ENCODE data around the gene CAMTA1. TPM values are rescaled to one million over a fixed set of nuclear protein-coding genes. Genes with fewer than 3 reads are reported as not detected.

CAMTA1 gene
- total and polyA plus RNA-seq, 4 donors = 48.1 to 140 (median 52.3) TPM

DNA sequence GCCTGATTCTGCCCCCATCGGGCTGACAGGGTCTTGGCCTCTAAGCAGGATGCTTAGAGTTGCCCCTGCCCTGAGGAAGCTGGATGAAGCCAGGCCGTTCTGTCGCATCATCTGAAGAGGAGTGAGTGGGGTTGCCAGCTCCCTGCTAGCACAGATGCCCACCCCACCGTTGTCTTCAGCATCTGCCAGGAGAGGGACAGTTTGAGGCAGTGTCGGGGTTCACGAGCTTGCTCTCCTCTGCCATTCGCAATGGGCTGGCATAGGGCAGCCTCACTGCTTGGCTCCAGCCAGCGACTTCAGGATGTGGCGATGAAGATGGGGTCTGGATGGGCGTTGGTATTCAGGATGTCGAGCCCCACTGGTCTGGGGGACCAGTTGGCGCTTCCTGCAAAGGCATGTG is 840.1 kb downstream of the CAMTA1 start:
- Histone ChIP-seq H3K4me1 (ENCODE audit: control insufficient read depth in 5 of 5, insufficient read depth in 5 of 5, low read length in 5 of 5) (peaks cover 0 to 3% (median 2%) of the 10 kb centered on the region in 5 donors), H3K9ac (ENCODE audit: insufficient read depth in 1 of 2, low read length in 2 of 2) (no peak overlapping the region)
- WGBS, 2 donors = 84 to 89% methylated on average over 12 of the region's 12 CpGs

DNA sequence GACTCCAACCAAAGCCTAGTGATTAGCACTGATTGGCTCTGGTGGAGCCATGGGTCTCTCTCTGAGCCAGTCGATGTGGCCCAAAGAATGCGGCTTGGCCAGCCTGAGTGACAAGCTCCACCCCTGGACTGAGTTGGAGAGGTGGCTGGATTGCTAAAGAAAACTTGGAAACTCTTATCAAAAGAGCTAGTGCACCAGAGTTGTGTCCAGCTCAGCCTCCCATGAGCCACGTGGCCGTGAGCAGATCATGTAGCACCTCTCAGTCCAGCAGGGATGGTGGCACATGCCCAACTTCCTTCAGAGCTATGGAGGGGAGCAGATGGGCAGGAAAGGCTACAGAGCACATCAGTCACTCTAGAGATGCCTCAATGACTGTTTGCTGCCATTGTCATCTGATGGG is 843.0 kb downstream of the CAMTA1 start:
- Histone ChIP-seq H3K27ac (ENCODE audit: low read depth in 1 of 2, low read length in 1 of 2) (no peak overlapping the region), H3K27me3 (ENCODE audit: control insufficient read depth in 3 of 3, insufficient read depth in 3 of 3, low read length in 2 of 3) (peaks cover 0 to 6% (median 0%) of the 10 kb centered on the region in 3 donors), H3K36me3 (ENCODE audit: control insufficient read depth in 4 of 4, insufficient read depth in 4 of 4, low read length in 4 of 4) (no peaks in the 10 kb centered on the region), H3K9me3 (ENCODE audit: control insufficient read depth in 4 of 4, insufficient read depth in 3 of 4, low read length in 3 of 4) (no peaks in the 10 kb centered on the region), H3K4me3 (no peak overlapping the region), H3K9ac (ENCODE audit: insufficient read depth in 1 of 2, low read length in 2 of 2) (no peak overlapping the region), H3K4me1 (ENCODE audit: control insufficient read depth in 5 of 5, insufficient read depth in 5 of 5, low read length in 5 of 5) (peaks cover 0 to 9% (median 0%) of the 10 kb centered on the region in 5 donors)
- no peak for ATAC-seq (ENCODE audit: insufficient read depth, low FRiP score)
- WGBS, 2 donors = 58 to 79% methylated on average over 4 of the region's 4 CpGs
- TF ChIP-seq, protein P1, sequence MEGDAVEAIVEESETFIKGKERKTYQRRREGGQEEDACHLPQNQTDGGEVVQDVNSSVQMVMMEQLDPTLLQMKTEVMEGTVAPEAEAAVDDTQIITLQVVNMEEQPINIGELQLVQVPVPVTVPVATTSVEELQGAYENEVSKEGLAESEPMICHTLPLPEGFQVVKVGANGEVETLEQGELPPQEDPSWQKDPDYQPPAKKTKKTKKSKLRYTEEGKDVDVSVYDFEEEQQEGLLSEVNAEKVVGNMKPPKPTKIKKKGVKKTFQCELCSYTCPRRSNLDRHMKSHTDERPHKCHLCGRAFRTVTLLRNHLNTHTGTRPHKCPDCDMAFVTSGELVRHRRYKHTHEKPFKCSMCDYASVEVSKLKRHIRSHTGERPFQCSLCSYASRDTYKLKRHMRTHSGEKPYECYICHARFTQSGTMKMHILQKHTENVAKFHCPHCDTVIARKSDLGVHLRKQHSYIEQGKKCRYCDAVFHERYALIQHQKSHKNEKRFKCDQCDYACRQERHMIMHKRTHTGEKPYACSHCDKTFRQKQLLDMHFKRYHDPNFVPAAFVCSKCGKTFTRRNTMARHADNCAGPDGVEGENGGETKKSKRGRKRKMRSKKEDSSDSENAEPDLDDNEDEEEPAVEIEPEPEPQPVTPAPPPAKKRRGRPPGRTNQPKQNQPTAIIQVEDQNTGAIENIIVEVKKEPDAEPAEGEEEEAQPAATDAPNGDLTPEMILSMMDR (IDR thresholded peaks at IDR 0.05; ENCODE audit: control extremely low read depth, extremely low read depth) = no peak
- DNase-seq = no peak

More for the DNA sequence above, 840.1 kb downstream of the CAMTA1 start:
- ATAC-seq (ENCODE audit: insufficient read depth, low FRiP score) (no peak), DNase-seq (no peak)
- peaks cover 0 to 11% (median 0%) of the 10 kb centered on the region in 3 donors for H3K27me3 ChIP-seq (ENCODE audit: control insufficient read depth in 3 of 3, insufficient read depth in 3 of 3, low read length in 2 of 3)
- TF ChIP-seq, protein P1 (IDR thresholded peaks at IDR 0.05; ENCODE audit: control extremely low read depth, extremely low read depth) = no peak
- H3K36me3 ChIP-seq (ENCODE audit: control insufficient read depth in 4 of 4, insufficient read depth in 4 of 4, low read length in 4 of 4) = no peaks in the 10 kb centered on the region
- no peak overlapping the region for H3K4me3 ChIP-seq
- no peak overlapping the region for H3K27ac ChIP-seq (ENCODE audit: low read depth in 1 of 2, low read length in 1 of 2)
- no peaks in the 10 kb centered on the region for H3K9me3 ChIP-seq (ENCODE audit: control insufficient read depth in 4 of 4, insufficient read depth in 3 of 4, low read length in 3 of 4)

DNA sequence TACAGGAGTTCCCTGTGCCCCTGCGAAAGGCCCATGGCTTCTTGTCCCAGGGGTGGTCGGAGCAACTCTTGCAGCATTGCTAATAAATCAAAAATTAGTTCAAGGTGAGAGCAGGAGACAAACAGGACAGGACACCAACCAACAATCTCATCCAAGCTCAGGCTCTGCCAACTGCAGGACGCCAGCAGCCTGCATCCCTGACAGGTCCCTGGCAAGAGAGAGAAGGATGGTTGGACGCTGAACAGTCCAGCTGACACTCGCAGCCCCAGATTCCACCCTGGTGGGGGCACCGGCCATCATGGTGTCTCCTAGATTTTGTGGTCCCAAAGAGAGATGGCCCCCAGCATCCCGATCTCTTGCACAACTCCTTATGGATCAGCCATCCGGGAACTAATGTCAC is 843.8 kb downstream of the CAMTA1 start:
- H3K27ac ChIP-seq (ENCODE audit: low read depth in 1 of 2, low read length in 1 of 2) = no peak overlapping the region
- TF ChIP-seq, protein P1 (IDR thresholded peaks at IDR 0.05; ENCODE audit: control extremely low read depth, extremely low read depth) = no peak
- H3K36me3 ChIP-seq (ENCODE audit: control insufficient read depth in 4 of 4, insufficient read depth in 4 of 4, low read length in 4 of 4) = no peaks in the 10 kb centered on the region
- WGBS, 2 donors = 91 to 95% methylated on average over 8 of the region's 8 CpGs
- ATAC-seq (ENCODE audit: insufficient read depth, low FRiP score) = no peak
- H3K9me3 ChIP-seq (ENCODE audit: control insufficient read depth in 4 of 4, insufficient read depth in 3 of 4, low read length in 3 of 4) = no peaks in the 10 kb centered on the region
- no peak overlapping the region for H3K9ac ChIP-seq (ENCODE audit: insufficient read depth in 1 of 2, low read length in 2 of 2)
- H3K4me3 ChIP-seq = no peak overlapping the region
- no peak for DNase-seq
- H3K4me1 ChIP-seq (ENCODE audit: control insufficient read depth in 5 of 5, insufficient read depth in 5 of 5, low read length in 5 of 5) = peaks cover 0 to 9% (median 0%) of the 10 kb centered on the region in 5 donors
- H3K27me3 ChIP-seq (ENCODE audit: control insufficient read depth in 3 of 3, insufficient read depth in 3 of 3, low read length in 2 of 3) = peaks cover 0 to 6% (median 0%) of the 10 kb centered on the region in 3 donors

All from lung (tissue), 12 donors.